H1 (cell line): Measurements from ENCODE around the gene RASGRF1. TPM values are rescaled to one million over a fixed set of nuclear protein-coding genes. Genes with fewer than 3 reads are reported as not detected.

Source experiments
- CHD2 ChIP-seq: IDR thresholded peaks from 2 replicates; pipeline ENCODE4 v1.6.1; 2012; ENCODE audit warnings: low read length, improper control_type of control experiment
- CHD7 ChIP-seq: fragments of 300-600 bp; sonication (generic); IDR thresholded peaks from 2 replicates; pipeline ENCODE4 v1.7.1; 2012; ENCODE audit warnings: low read length, moderate library complexity, mild to moderate bottlenecking, inconsistent platforms; ENCODE audit not compliant: insufficient replicate concordance
- KDM5A ChIP-seq: fragments of 200-600 bp; IDR thresholded peaks from 2 replicates; pipeline ENCODE4 v1.7.1; 2012; ENCODE audit warnings: mild to moderate bottlenecking, low read length, inconsistent platforms, mixed read lengths
- NANOG ChIP-seq: IDR thresholded peaks from 2 replicates; pipeline ENCODE4 v1.6.1; 2011; ENCODE audit warnings: low read length, low read depth, mild to moderate bottlenecking, inconsistent platforms; ENCODE audit not compliant: insufficient read depth, poor library complexity, severe bottlenecking
- RXRA ChIP-seq: IDR thresholded peaks from 2 replicates; pipeline ENCODE4 v1.6.1; 2011; ENCODE audit warnings: low read depth, mild to moderate bottlenecking, low read length, moderate library complexity; ENCODE audit not compliant: insufficient read depth
- SIRT6 ChIP-seq: IDR thresholded peaks from one replicate; pipeline ENCODE4 v1.7.1; 2012; ENCODE audit warnings: low read length, inconsistent platforms
- polyA plus RNA-seq, 7 experiments: library from polyadenylated mRNA; depleted of rRNA in 3 of 7; stranded (reverse) in 5 of 7; unstranded in 2 of 7; fragments of >200 nt in 5 of 7; fragments of 200-250 nt in 2 of 7; gene quantifications; 1 replicate in 5 of 7; 2 replicates in 1 of 7; 4 replicates in 1 of 7; pipeline versions ENCODE4 v1.2.1 to v1.2.3, GENCODE V29; 2011 to 2013; ENCODE audit warnings: missing spikeins in 2 of 7, mixed read lengths in 2 of 7
- total RNA-seq: library from RNA; stranded (reverse); fragmentation: NEBNext Ultra II Directional; extraction: Animal tissue kit (Norgen Biotek cat#: 25700); gene quantifications from 2 replicates; pipeline ENCODE4 v1.2.1, GENCODE V29; 2021

RASGRF1 gene
- total and polyA plus RNA-seq, 2 of the 8 experiments (the other 6 are each of a cell fraction or from before 2014, with no cell fraction given): 0.42 to 0.67 TPM

GRCh38 chr15:78913012-78913411 is 177.6 kb downstream of the RASGRF1 start (continued):
- TF ChIP-seq RXRA: no peak
- no peak for TF ChIP-seq CHD7
- no peak for TF ChIP-seq CHD2
- TF ChIP-seq KDM5A: no peak
- no peak for TF ChIP-seq SIRT6
- no peak for TF ChIP-seq NANOG
- TF ChIP-seq, all 59 proteins: peak for 0
